Astrocyte of the hippocampus (primary cell): ENCODE measurements around the gene DVL3.
A peak's percentile ranks its signal among the peaks of the same experiment; 100 is the strongest.
"Not testable (repeated sequence)": the region's sequence is repeated elsewhere in the genome, so short reads cannot be mapped to it uniquely, and the experiment has no call there.

Source experiments
- DNase-seq: peaks from one replicate; pipeline ENCODE4 v3.0.0; 2011; ENCODE audit warnings: low read depth, low spot score

DVL3 gene

GRCh38 chr3:184155644-184156521, 706 bp downstream of the DVL3 start:
- DNase-seq = no peak

DNA sequence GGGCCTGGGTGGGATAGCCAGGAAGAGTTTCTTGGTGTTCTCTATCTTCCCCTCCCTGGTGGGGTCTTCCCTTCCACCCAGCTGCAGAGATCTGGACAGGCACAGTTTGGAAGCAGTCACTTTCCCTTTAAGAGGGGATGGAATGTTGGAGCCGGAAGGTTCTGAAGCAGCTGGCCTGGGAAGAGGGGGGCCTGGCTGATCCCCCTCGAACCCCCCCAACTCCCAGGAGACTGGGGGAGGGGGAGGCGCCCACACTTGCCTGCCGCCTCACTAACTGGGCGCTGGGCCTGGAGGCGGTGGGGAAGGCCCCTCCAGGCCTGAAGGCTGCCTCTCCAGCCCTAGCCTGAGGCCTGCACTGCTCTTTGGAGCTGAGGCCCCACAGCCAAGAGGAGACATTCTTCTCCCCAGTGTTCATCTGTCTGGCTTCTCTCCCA, 1.4 kb downstream of the DVL3 start:
- DNase-seq = peak; percentile 65

DNA sequence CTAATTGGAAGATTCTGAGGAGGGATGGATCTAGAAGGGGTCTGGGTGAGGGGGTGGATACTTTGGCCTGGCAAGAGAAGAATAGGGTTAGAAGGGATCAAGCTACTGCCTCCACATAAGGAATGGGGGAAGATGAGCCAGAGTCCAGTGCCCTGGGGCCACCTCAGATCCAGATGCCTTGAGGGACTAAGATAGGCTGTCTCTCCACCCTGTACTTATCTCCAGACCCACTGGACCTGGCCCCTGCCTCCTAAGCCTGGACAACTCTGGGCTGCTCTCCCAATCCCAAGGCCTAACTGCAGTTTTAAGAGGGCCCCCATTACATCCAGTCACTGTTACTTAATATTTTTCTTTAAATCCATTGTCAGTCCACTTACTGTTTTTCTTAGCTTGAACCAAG, 2.0 kb downstream of the DVL3 start:
- DNase-seq = no peak

DNA sequence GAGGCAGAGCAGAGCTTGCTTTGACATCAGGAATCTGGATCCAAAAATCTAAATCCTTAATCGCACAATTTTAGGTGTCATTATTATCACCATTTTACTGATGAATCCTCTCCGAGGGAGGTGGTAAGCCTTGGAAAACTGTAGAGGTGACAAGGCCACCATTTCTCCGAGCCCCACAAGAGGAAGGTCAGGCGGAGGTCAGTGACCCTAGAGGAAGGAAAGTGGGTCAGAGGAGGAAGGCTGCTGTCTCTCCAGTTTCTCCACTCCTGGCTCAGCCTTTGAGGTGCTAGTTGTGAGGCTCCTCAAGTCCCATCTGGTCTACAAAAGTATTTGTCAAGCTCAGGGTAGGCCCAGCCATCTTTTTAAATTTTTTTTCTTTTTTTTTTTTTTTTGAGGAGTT, 3.2 kb downstream of the DVL3 start:
- no peak for DNase-seq

DNA sequence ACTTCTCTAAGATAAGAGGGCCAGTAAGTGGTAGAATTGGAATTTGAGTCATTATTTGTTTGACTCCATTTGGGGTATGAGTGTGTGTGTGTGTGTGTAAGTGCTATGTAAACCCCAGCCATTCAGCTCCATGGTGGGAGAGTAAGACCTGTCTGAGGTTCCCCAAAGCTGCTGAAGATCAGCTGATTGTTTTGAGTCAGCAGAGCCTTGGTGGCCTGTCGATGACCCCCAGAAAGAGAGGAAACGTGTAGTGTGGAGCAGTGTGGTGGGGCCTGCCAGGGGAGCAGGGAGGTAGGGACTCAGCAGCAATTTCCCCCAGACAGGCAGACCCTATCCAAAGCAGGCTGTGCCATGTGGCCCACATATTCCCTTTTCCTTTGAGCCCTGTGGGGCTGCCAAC, 5.3 kb downstream of the DVL3 start:
- peak; percentile 68 for DNase-seq

- DNase-seq = not testable (repeated sequence)
Measured at GRCh38 chr3:184162571-184163070, 7.4 kb downstream of the DVL3 start.

- DNase-seq = no peak
Measured at GRCh38 chr3:184164648-184165330, 9.6 kb downstream of the DVL3 start.

DNA sequence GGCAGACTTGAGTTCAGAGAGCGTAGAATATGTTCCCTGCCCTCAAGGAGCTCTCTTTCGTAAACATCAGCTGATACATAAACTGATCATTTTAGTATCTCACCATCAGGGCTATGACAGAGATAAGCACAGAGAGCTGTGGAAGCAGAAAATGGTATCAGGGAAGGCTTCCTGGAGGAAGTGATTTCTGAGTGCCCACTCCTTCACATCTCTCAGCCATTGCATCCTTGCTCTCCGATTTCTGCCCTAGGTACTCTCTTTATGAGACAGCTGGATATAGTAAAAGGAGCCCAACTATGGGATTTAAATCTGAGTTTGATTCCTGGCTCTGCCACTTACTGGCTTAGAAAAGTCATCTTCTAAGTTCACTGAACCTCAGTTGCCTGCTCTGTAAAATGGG, 10.4 kb downstream of the DVL3 start:
- DNase-seq = no peak

- no peak for DNase-seq
Measured at GRCh38 chr3:184166671-184167070, 11.5 kb downstream of the DVL3 start.

DNA sequence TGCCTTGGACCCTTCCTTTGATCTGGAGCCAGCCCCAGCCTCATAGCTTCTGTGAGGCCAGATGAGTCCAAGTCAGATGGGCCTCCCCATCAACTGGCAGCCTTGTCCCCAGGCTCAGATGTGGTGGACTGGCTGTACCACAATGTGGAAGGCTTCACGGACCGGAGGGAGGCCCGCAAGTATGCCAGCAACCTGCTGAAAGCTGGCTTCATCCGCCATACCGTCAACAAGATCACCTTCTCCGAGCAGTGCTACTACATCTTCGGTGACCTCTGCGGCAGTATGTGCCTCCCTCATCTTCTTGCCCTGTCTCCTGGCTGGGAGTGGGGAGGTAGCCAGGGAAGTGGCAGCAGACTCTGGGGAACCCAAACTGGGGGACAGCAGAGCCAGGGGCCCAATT, 12.6 kb downstream of the DVL3 start:
- no peak for DNase-seq

DNA sequence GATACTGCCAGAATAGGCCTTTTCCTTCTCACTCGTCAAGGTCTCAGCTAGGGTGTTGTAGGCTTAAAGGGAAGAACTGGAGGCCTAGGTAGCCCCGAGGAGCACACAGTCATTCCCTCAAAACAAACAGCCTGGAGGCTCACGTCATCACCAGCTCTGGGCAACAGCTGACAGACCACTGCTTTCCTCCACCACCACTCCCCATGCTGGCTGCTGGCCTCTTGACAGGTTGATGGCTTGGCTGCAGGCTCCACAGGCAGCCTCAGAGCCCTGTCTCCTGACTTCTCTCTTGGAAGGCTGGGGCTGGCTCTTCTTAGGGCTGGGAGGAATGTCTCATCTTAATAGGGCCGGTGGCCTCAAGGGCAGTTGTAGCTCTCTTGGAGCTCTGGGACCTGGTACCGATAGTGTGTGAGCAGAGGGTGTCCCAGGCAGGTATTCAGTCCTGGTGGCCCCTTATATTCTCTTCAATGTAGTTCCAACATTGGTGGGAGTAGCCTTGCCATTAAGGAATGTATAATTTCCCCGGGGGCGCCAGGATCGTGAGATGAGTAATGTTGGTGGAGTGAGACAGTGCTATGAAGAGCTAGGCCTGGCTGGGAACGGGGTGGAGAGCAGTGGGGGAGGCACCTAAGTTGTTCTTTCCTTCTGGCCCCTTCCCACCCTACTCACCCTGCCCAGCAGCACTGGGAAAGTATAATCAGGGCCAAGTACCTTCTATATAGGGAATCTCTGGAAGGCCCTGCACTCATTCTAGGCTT, 13.4 kb downstream of the DVL3 start:
- peak; percentile 87 for DNase-seq

- no peak for DNase-seq
Measured at GRCh38 chr3:184169896-184170875, 15.0 kb downstream of the DVL3 start.

DNA sequence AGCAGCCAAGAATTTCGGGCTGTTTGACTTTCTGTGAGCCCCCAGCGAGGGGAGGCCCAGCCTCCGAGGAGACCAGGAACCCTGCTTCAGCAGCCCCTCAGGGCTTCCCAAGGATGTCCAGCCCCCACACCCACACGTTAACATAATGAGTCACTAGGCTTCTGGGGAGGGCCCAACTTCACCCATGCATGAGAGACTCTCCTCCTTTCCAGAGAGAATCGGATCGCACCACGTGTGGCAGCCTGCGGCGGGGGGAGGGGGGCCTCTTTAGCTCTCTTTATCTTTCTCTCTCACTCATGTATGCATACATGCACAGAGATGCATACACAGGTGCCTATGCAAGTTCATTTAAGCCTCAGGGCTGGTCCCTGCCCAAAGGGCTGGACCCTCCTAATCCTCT, 16.4 kb downstream of the DVL3 start:
- DNase-seq = peak; percentile 80

GRCh38 chr3:184172681-184173373, 17.6 kb downstream of the DVL3 start:
- peak; percentile 89 for DNase-seq

GRCh38 chr3:184173374-184173722, 18.2 kb downstream of the DVL3 start:
- DNase-seq = no peak

GRCh38 chr3:184174284-184174645, 19.1 kb downstream of the DVL3 start:
- no peak for DNase-seq

DNA sequence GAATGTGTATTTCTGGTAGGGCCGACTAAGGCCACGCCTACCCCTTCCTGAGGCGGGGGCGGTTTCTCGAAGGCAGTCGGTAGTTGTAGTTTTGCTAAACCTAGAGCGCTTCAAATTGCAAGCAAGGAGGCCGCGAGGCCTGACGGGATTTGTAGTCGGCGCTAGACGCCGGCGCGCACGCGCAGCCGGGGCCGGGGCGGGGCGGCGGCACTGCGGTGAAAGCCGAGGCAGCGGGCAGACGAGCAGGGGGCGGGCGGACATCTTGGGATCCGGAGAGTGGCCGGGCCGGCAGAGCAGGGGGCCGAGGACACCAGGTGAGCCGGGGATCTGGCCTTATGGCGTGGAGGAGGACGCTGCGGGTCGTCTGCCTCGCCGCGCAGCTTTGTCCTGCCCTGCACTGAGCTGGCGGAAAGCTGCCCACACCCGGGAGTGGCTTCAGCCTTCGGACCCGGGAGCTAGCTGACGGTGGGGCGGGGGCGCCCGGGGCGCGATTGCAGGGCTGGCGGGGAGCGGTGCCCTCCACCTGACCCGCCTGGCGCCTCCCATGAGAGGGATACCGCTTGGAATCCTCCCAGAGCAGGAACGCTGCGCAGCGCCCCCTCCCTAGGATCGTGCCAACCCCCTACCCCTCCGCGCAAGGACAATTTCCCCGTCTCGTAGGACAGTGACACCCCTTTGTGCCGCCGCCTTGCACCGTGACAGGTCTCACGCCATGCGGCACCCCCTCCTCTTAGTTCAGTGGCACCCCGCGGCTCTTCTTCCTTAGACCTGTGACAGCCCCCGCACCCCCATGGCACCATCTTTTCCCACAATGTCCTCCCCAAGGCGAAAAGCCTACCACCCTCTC, 19.7 kb downstream of the DVL3 start, which contains the start of gene AP2M1:
AP2M1 (plus strand) TSS at position 210 of the 847 bp plus-strand sequence. CDS start 2,139 bp downstream, outside the sequence.
- DNase-seq = peak; percentile 100

GRCh38 chr3:184175506-184175905, 20.3 kb downstream of the DVL3 start:
- DNase-seq = no peak

- no peak for DNase-seq
Measured at GRCh38 chr3:184175981-184176376, 20.8 kb downstream of the DVL3 start.
